GM13977 (cell line): Measurements from ENCODE around the gene LSM10.

Source experiments
- DNase-seq: peaks from one replicate; pipeline ENCODE4 v3.0.0; 2012; ENCODE audit warnings: low spot score
- CTCF ChIP-seq: IDR thresholded peaks from 2 replicates; pipeline ENCODE4 v1.5.1; 2012; ENCODE audit warnings: mild to moderate bottlenecking, control low read depth; ENCODE audit not compliant: insufficient read depth; ENCODE audit errors: extremely low read depth, missing control alignments
- in situ Hi-C: fragments of 300-500 bp; cut with MboI; formaldehyde crosslinking; loops from one replicate; pipeline ENCODE4 v1.12.0; 2022; ENCODE audit warnings: low sequenced_read_pairs, low pct_unique_long_range_greater_than_20kb, mixed read lengths, inconsistent platforms; ENCODE audit not compliant: unreplicated experiment

LSM10 gene

DNA sequence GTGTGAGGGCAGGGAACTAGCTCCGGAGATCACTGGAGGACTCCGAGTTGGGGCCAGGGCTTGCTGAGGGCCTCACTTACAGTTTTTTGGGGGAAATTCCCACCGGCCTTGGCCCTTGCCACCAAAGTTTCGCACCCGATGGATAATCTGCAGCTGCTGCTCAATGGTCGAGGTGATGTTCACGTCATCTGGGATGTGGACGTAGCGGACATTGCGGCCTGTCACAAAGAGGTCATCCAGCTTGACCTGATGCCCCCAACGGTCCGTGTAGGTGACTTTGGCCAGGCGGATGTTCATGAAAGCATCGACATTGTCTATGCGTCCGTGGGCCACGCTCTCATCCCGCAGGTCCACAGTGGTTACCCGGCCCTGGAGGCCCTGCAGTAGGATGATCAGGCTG, 4.0 kb downstream of the LSM10 start:
- DNase-seq, result no peak
- TF ChIP-seq CTCF, result no peak
- in situ Hi-C loops, result no loop called here

DNA sequence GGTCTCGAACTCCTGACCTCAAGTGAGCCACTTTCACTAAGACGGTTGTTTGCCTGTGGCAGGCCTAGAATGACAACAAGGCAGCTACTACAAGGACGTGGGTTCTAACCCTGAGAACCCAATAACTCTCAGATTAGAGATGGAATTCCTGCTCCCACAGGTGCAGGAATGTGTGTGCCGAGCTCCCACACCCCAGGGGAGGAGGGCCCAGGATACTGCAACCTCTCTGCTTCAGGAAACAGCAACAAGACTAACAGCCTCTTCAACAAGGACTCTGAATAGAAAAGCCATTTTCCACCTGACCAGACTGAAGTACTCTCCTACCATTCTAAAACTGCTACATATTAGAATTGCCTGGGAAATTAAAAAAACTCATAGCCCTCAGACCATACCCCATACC, 4.9 kb downstream of the LSM10 start:
- in situ Hi-C loops, result no loop called here
- no peak for DNase-seq
- no peak for TF ChIP-seq CTCF

DNA sequence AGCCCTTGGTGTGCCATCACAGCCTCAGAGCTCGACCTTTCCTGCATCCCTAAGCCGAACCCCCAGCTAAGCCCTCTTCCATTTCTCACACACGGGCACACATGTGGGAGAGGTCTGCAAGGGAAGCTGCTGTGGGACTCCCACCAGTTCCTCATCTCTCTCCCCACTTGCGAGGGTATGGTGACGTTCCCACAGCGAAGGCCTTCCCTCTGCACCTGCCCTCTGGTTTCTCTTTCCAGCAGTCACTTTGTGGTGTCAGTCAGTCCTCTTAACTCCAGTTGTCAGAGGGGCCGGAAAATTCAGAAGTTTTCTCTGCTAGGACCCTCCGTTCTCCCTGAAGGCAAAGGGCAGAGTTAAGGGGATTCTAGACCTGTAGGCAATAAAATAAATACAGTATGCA, 6.4 kb downstream of the LSM10 start:
- TF ChIP-seq CTCF, result no peak
- in situ Hi-C loops, result no loop called here
- DNase-seq, result no peak

- DNase-seq, result no peak
- in situ Hi-C loops, result no loop called here
- TF ChIP-seq CTCF, result no peak
Observed at GRCh38 chr1:36390411-36390810, 7.3 kb downstream of the LSM10 start.

DNA sequence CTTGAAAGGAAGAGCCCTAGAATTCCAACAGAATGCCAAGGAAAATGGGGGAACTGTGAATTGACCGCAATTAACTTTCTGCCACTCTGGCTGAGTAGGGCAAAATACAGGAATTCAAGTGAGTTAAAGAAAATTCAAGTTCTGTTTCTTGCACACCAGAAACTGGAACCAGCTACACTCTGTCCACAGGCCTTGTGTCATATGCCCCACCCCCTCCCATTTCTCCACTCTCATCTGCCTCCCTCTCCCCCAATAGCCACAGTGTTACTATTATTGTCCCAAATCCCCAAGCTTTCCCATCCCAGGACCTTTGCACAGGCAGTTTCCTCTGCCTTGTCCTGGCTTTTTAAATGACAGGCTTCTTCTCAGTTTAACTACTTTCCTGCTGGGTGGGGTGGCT, 7.7 kb downstream of the LSM10 start:
- in situ Hi-C loops, result no loop called here
- no peak for DNase-seq
- TF ChIP-seq CTCF, result no peak

DNA sequence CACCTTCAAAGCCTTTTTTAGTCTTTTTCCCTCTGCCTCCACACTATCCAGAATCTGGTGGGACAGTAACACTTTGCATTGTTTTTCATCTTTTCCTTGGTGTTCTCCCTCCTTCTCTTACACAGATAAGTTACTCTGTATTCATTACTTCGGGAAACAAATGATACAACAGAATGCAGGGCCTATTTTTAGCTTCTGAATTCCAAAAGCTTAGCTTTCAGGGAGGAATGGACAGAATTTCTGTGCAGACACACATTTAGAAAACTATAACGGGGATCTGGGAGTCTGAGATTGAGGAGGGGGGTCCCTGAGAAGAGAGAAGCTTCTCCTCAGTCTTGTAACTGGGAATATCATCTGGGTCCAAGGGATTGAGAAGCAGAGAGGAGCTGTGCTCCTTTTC, 8.4 kb downstream of the LSM10 start:
- no peak for TF ChIP-seq CTCF
- in situ Hi-C loops, result no loop called here
- DNase-seq, result no peak
